Tibial nerve (tissue), 3 donors: ENCODE data around the gene MANEAL.

Experiments
- POLR2A ChIP-seq, 2 donors: fragments of 450-650 bp; IDR thresholded peaks; one replicate each; pipeline ENCODE4 v1.6.1; 2017; ENCODE audit warnings: antibody characterized with exemption in 2 of 2, mild to moderate bottlenecking in 2 of 2, moderate library complexity in 2 of 2
- TF ChIP-seq, protein P1 (sequence below), 5 experiments: fragments of 200-600 bp in 3 of 5; fragments of 450-650 bp in 2 of 5; sonication (generic) in 3 of 5; IDR thresholded peaks; one replicate each; pipeline ENCODE4 v1.5.1; 2016 to 2019; ENCODE audit warnings: antibody characterized with exemption in 5 of 5, mild to moderate bottlenecking in 3 of 5, moderate library complexity in 2 of 5

DNA sequence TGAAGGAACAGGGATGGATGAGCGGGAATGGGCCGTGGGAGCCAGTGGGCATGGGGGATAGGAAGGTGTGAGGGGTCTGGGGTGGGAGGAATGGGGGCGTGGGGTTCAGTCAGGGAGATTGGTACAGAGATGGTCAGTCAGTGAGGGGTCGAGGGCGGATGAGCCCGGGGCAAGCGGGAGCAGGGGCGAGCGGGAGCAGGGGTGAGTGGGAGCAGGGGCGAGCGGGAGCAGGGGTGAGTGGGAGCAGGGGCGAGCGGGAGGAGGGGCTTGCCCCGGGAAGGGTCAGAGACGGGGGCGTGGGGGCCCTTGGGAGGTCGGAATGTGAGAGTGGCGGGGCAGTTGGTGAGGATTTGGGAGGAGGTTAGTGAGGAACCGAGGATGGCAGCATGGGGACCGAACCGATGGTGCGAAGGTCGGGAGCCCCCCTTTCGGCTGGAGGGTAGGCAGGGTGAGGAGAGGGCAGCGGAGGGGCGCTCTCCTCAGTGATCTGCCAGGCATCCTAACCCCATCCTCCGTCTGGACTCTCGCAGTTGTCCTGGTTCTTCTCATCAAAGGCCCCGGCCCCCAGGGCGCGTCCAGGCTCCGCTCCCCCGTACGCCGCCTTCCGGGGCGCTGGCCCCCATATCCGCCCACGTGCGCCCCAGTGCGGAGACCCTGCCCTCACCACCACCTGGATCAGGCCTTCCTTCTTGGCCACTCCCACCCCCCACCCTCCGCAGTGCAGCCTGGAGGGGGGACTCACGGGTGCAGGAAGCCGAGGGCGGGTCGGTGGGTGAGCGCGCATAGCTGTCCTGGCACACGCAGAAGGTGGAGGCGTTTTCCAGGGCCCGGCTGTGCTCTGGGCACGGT, 40.0 kb upstream of the MANEAL start:
- no peak for TF ChIP-seq POLR2A (IDR thresholded peaks at IDR 0.05)
- TF ChIP-seq, protein P1, sequence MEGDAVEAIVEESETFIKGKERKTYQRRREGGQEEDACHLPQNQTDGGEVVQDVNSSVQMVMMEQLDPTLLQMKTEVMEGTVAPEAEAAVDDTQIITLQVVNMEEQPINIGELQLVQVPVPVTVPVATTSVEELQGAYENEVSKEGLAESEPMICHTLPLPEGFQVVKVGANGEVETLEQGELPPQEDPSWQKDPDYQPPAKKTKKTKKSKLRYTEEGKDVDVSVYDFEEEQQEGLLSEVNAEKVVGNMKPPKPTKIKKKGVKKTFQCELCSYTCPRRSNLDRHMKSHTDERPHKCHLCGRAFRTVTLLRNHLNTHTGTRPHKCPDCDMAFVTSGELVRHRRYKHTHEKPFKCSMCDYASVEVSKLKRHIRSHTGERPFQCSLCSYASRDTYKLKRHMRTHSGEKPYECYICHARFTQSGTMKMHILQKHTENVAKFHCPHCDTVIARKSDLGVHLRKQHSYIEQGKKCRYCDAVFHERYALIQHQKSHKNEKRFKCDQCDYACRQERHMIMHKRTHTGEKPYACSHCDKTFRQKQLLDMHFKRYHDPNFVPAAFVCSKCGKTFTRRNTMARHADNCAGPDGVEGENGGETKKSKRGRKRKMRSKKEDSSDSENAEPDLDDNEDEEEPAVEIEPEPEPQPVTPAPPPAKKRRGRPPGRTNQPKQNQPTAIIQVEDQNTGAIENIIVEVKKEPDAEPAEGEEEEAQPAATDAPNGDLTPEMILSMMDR (IDR thresholded peaks at IDR 0.05) = no peak
